Epithelial cell of esophagus (primary cell): ENCODE results near the gene NAA15.

Experiments
- DNase-seq: peaks from one replicate; pipeline ENCODE4 v3.0.0; 2010; ENCODE audit warnings: low read depth
- H3K4me3 ChIP-seq: 2 replicates; pipeline ENCODE4 v1.5.1; 2011; ENCODE audit warnings: mild to moderate bottlenecking, low read length, control low read depth
- TF ChIP-seq, protein P1 (sequence below): IDR thresholded peaks from 2 replicates; pipeline ENCODE4 v1.5.1; 2011; ENCODE audit warnings: low read depth, mild to moderate bottlenecking, low read length, control low read depth, inconsistent platforms; ENCODE audit not compliant: insufficient read depth; ENCODE audit errors: missing control alignments

Gene NAA15

DNA sequence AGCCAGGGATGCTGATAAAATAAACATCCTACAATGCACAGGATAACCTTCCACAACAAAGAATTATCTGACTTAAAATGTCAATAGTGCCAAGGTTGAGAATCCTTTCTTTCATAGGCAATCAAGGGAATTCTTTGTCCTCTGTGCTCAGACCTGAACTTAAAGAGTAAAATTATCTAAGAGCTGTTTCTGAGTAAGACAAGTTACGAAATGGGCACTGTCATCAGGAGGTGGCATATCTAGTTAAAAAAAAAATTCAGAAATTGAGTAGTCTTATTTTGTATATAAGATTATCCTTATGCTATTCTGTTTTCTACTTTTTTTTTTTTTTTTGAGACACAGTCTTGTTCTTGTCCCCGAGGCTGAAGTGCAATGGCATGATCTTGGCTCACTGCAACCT is 149.3 kb downstream of the NAA15 start:
- H3K4me3 ChIP-seq: no peak overlapping the region
- peak; percentile 54 for DNase-seq
- TF ChIP-seq, protein P1, sequence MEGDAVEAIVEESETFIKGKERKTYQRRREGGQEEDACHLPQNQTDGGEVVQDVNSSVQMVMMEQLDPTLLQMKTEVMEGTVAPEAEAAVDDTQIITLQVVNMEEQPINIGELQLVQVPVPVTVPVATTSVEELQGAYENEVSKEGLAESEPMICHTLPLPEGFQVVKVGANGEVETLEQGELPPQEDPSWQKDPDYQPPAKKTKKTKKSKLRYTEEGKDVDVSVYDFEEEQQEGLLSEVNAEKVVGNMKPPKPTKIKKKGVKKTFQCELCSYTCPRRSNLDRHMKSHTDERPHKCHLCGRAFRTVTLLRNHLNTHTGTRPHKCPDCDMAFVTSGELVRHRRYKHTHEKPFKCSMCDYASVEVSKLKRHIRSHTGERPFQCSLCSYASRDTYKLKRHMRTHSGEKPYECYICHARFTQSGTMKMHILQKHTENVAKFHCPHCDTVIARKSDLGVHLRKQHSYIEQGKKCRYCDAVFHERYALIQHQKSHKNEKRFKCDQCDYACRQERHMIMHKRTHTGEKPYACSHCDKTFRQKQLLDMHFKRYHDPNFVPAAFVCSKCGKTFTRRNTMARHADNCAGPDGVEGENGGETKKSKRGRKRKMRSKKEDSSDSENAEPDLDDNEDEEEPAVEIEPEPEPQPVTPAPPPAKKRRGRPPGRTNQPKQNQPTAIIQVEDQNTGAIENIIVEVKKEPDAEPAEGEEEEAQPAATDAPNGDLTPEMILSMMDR: no peak

DNA sequence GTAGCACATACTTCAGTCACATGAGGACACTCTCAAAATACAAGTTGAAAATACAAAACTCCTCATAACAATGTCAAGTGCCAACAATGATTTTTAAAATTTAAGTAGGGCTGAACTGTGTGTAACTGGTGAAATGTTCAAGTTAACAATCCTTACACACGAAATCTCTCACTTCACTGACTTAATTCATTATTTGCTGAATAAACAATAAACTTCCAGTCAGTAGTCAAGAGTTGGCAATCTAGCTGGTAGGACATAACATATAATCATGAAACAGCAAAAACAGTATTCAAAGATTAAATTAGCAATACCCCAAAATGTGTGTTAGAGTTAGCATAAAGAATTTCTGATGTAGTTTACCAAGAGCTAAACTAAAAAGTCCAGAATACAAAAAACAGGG is 150.7 kb downstream of the NAA15 start:
- TF ChIP-seq, protein P1: no peak

DNA sequence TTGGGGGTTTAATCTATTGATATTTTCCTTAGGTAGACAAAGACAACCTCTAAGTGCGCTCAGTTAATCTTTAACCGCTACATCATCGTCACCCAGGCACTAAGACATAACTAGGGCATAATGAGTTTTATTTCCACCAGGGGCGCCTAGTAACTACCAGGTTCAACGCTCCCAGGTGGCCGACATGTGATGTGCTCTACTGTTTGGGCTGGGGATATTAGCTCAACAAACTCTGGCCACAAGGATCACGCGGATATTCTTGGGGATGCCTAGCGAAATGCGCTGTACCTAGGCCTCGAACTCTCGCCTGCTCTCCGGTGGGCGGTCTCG is 151.7 kb downstream of the NAA15 start:
- DNase-seq: peak; percentile 83
- TF ChIP-seq, protein P1: peak; percentile 39
- H3K4me3 ChIP-seq: peak overlapping the region; percentile 83

More for the DNA sequence above, 150.7 kb downstream of the NAA15 start:
- no peak for DNase-seq
- H3K4me3 ChIP-seq: peak overlapping the region; percentile 83

DNA sequence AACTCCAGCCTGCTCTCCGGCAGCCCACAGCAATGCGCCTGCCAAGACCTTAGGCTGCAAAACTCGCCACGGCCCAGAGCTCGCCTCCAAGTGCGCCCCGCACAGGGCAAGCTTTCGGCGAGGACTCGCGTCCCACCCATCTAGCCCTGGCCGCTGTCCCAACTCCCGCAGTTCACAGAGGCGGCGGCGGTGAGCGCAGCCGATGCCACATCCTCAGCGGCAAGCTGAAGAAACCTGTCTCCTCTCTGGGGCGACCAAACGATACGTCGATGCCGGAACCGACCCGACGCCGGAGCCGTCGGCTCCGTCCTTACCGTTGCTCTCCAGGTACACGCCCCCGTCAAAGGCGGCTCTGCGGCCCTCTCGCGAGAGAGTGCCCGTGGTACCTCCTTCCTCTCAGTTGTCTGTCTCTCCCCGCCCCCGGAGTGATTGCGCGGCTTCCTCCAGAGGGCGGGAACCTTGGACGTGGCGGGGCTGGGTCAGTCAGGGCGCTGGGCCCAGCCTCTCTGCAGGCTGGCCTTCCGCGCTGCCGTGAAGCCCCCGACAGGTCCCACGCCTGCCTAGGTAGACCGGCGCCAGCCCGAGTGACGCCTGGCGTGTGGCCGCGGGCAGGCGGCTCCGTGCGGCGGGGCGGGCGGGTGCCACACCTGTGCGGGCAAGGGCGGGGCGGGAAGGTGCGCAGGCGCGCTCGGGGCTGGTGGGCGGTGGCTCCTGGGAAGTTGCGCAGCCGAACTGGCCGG is 152.2 kb downstream of the NAA15 start:
- TF ChIP-seq, protein P1: peak; percentile 2
- peak; percentile 99 for DNase-seq

DNA sequence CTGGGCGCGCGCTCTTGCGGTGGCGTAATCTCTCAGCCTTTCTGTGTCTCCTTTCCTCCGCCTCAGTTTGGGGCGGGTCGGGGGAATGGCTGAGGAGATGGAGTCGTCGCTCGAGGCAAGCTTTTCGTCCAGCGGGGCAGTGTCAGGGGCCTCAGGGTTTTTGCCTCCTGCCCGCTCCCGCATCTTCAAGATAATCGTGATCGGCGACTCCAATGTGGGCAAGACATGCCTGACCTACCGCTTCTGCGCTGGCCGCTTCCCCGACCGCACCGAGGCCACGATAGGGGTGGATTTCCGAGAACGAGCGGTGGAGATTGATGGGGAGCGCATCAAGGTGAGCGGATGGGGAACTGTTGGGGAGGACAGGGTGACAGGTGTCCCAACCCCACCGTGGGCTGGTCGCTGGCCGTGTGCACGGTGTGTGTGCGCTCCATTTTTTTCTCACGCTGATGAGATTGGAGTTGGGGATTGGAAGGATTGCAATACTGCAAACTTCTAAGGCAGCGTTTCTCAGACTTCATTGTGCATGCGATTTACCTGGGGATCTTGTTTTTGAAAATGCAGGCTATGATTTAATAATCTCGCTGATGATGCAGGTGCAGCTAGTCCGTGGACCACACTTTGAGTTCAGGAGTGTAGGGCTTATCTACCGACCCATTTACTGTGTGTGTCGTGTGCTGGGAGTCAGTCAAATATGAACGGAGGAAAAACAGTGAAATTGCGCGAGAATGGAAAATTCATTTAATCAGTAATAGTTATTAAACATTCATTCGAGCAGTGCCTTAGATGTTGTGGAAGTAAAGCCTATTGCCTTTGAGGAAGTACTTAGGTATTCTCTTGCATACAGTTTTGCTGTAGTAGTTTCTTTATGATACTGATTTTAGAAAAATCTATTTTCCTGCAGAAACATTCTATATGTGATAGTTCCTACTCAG is 153.1 kb downstream of the NAA15 start, which contains the start of gene RAB33B:
RAB33B (plus strand) TSS at position 11 of the 935 bp plus-strand sequence; CDS start at position 86, 75 bp downstream.
- TF ChIP-seq, protein P1: no peak
- peak within 1 kb of the TSS; percentile 91 for H3K4me3 ChIP-seq
- DNase-seq: peak; percentile 19

More for the DNA sequence above, 152.2 kb downstream of the NAA15 start:
- H3K4me3 ChIP-seq: peak overlapping the region; percentile 91

DNA sequence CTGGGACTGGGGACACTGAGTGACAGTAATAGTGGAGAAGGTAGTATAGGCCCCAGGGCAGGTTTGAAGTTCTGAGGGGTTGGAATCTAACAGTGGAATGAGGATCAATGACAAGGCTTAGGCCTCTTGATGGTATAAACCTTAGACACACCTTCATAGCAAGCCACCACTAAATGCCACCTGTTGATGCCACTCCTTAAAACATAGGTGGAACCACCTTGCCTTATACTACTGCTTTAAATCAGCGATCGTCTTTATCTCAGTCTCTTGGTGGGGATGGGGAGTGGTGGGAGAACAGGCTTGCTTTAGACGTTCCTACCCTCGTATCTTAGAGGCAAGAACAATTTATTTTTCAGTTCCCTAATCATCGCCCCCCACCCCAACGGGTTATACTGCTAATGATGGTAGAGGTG is 153.8 kb downstream of the NAA15 start:
- no peak for DNase-seq
- TF ChIP-seq, protein P1: no peak
- peak overlapping the region; percentile 91 for H3K4me3 ChIP-seq
